ENCODE data around the gene RASEF. TPM values are rescaled to one million over a fixed set of nuclear protein-coding genes. Genes with fewer than 3 reads are reported as not detected.

RASEF gene
- total RNA-seq, 1 donor from 2014 or later: 0.27 TPM

- DNase-seq (ENCODE audit: low spot score): no peak
- Mint-ChIP-seq H3K27me3 (ENCODE audit: low read depth) (no peaks in the 10 kb centered on the region), H3K36me3 (ENCODE audit: low read depth) (no peaks in the 10 kb centered on the region), H3K4me3 (ENCODE audit: unreplicated experiment) (no peak overlapping the region), H3K9me3 (ENCODE audit: low read depth) (no peaks in the 10 kb centered on the region), H3K4me1 (ENCODE audit: low read depth) (peaks cover 9% of the 10 kb centered on the region), H3K27ac (ENCODE audit: unreplicated experiment) (no peak overlapping the region)
- TF ChIP-seq CTCF (IDR thresholded peaks at IDR 0.05): no peak
These were observed 62.2 kb downstream of the RASEF start for GRCh38 chr9:83000765-83001164.

- TF ChIP-seq CTCF (IDR thresholded peaks at IDR 0.05): no peak
- H3K9me3 Mint-ChIP-seq (ENCODE audit: low read depth): no peaks in the 10 kb centered on the region
- DNase-seq (ENCODE audit: low spot score): no peak
- no peaks in the 10 kb centered on the region for H3K36me3 Mint-ChIP-seq (ENCODE audit: low read depth)
- peaks cover 11% of the 10 kb centered on the region for H3K4me1 Mint-ChIP-seq (ENCODE audit: low read depth)
- no peak overlapping the region for H3K27ac Mint-ChIP-seq (ENCODE audit: unreplicated experiment)
- H3K27me3 Mint-ChIP-seq (ENCODE audit: low read depth): no peaks in the 10 kb centered on the region
- no peak overlapping the region for H3K4me3 Mint-ChIP-seq (ENCODE audit: unreplicated experiment)
These were observed 64.5 kb downstream of the RASEF start for GRCh38 chr9:82998409-82998808.

GRCh38 chr9:82997476-82998140 is 65.3 kb downstream of the RASEF start:
- Mint-ChIP-seq H3K36me3 (ENCODE audit: low read depth) (no peaks in the 10 kb centered on the region), H3K27me3 (ENCODE audit: low read depth) (no peaks in the 10 kb centered on the region), H3K27ac (ENCODE audit: unreplicated experiment) (no peak overlapping the region), H3K4me3 (ENCODE audit: unreplicated experiment) (no peak overlapping the region), H3K9me3 (ENCODE audit: low read depth) (no peaks in the 10 kb centered on the region), H3K4me1 (ENCODE audit: low read depth) (peaks cover 14% of the 10 kb centered on the region)
- no peak for DNase-seq (ENCODE audit: low spot score)
- no peak for TF ChIP-seq CTCF (IDR thresholded peaks at IDR 0.05)

- H3K4me1 Mint-ChIP-seq (ENCODE audit: low read depth): peaks cover 12% of the 10 kb centered on the region
- no peak for TF ChIP-seq CTCF (IDR thresholded peaks at IDR 0.05)
These were observed 66.0 kb downstream of the RASEF start for GRCh38 chr9:82996941-82997340.

GRCh38 chr9:82993856-82994605 is 68.9 kb downstream of the RASEF start:
- no peak overlapping the region for H3K4me3 Mint-ChIP-seq (ENCODE audit: unreplicated experiment)
- H3K27ac Mint-ChIP-seq (ENCODE audit: unreplicated experiment): no peak overlapping the region
- H3K36me3 Mint-ChIP-seq (ENCODE audit: low read depth): no peaks in the 10 kb centered on the region
- H3K9me3 Mint-ChIP-seq (ENCODE audit: low read depth): no peaks in the 10 kb centered on the region
- DNase-seq (ENCODE audit: low spot score): no peak
- H3K4me1 Mint-ChIP-seq (ENCODE audit: low read depth): peaks cover 14% of the 10 kb centered on the region
- TF ChIP-seq CTCF (IDR thresholded peaks at IDR 0.05): no peak
- H3K27me3 Mint-ChIP-seq (ENCODE audit: low read depth): no peaks in the 10 kb centered on the region

More at GRCh38 chr9:82996941-82997340, 66.0 kb downstream of the RASEF start:
- no peaks in the 10 kb centered on the region for H3K36me3 Mint-ChIP-seq (ENCODE audit: low read depth)
- H3K9me3 Mint-ChIP-seq (ENCODE audit: low read depth): no peaks in the 10 kb centered on the region
- H3K27ac Mint-ChIP-seq (ENCODE audit: unreplicated experiment): no peak overlapping the region
- DNase-seq (ENCODE audit: low spot score): no peak
- H3K4me3 Mint-ChIP-seq (ENCODE audit: unreplicated experiment): no peak overlapping the region
- H3K27me3 Mint-ChIP-seq (ENCODE audit: low read depth): no peaks in the 10 kb centered on the region

All from chondrocyte (in vitro differentiated cells).